HS-5 (cell line): ENCODE measurements around the gene KCNK10.

ENCODE experiments used
- DNase-seq: peaks from one replicate; pipeline ENCODE4 v3.0.0-alpha.2; 2012; ENCODE audit warnings: low read depth

The KCNK10 gene

GRCh38 chr14:88323086-88323522 lies at the start of gene KCNK10:
KCNK10 (minus strand) TSS chr14:88323269; CDS start chr14:88322798, 471 bp downstream.
- no peak for DNase-seq

GRCh38 chr14:88369496-88369895 lies 46.4 kb upstream of the KCNK10 start:
- DNase-seq, result no peak

- no peak for DNase-seq
These were observed 41.8 kb upstream of the KCNK10 start for GRCh38 chr14:88364710-88365413.

GRCh38 chr14:88363644-88364043 lies 40.6 kb upstream of the KCNK10 start:
- DNase-seq, result no peak

GRCh38 chr14:88359500-88359899 lies 36.4 kb upstream of the KCNK10 start:
- no peak for DNase-seq

- no peak for DNase-seq
These were observed 31.3 kb upstream of the KCNK10 start for GRCh38 chr14:88354358-88354757.

GRCh38 chr14:88352698-88353097 lies 29.6 kb upstream of the KCNK10 start:
- DNase-seq, result no peak

GRCh38 chr14:88351966-88352691 lies 29.1 kb upstream of the KCNK10 start:
- no peak for DNase-seq

- no peak for DNase-seq
These were observed 25.5 kb upstream of the KCNK10 start for GRCh38 chr14:88348546-88348945.

GRCh38 chr14:88346048-88346639 lies 23.1 kb upstream of the KCNK10 start:
- no peak for DNase-seq

GRCh38 chr14:88342980-88343379 lies 19.9 kb upstream of the KCNK10 start:
- DNase-seq, result no peak

GRCh38 chr14:88340357-88340756 lies 17.3 kb upstream of the KCNK10 start:
- DNase-seq, result no peak

- no peak for DNase-seq
These were observed 10.0 kb upstream of the KCNK10 start for GRCh38 chr14:88333036-88333435.

- DNase-seq, result no peak
These were observed 4.4 kb upstream of the KCNK10 start for GRCh38 chr14:88327497-88327896.

GRCh38 chr14:88326352-88327103 lies 3.5 kb upstream of the KCNK10 start:
- DNase-seq, result no peak

GRCh38 chr14:88325883-88326282 lies 2.8 kb upstream of the KCNK10 start:
- DNase-seq, result no peak

- DNase-seq, result no peak
These were observed 1.9 kb upstream of the KCNK10 start for GRCh38 chr14:88324930-88325329.

- DNase-seq, result no peak
These were observed 1.4 kb upstream of the KCNK10 start for GRCh38 chr14:88324491-88324890.

- DNase-seq, result no peak
These were observed 592 bp upstream of the KCNK10 start for GRCh38 chr14:88323523-88324199.

GRCh38 chr14:88322504-88323085 lies 474 bp downstream of the KCNK10 start:
- no peak for DNase-seq

GRCh38 chr14:88321692-88322503 lies 1.2 kb downstream of the KCNK10 start:
- no peak for DNase-seq
